ENCODE measurements around the gene CCDC77.

Gene CCDC77

DNA sequence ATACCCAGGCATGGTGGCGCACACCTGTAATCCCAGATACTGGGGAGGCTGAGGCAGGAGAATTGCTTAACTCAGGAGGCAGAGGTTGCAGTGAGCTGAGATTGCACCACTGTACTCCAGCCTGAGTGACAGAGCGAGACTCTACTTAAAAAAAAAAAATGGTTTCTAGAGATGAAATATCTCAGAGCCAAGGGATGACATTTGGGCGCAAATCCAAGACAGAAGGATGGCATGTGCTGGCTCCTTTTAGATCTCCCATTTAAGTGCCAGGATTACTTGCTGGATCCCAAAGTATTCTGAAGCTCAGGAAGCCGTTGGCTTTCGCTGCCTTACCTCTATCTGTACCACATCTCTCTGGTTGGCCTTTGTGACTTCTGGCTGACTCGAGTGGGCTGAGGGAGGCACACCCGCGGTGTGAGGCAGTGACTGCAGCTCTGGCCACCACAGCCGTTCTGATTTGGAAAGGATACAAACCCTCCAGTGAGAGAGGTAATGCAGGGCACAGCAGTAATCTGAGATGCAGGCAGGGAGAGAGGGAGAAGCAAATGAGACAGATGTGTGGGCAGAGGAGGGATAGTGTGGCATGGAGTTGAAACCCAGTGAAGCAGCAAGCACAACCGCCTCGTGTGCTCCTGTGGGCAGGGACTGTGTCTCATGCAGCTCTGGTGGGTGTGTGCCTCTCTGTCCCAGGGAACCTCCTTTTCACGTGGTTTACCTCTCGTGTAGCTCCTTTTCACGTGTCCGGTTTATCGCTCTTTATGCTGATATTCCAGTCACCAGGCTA lies 63.2 kb downstream of the CCDC77 start:
- ChIA-PET CTCF (interaction anchor here (0.8 to 1.2 kb wide), 2 partner anchors 11 to 13 kb away, joined by 3 read pairs; no protein-coding TSS in a partner anchor), POLR2A (ENCODE audit: low non-redundant PET) (no interaction called here)
- TF ChIP-seq, protein P1, sequence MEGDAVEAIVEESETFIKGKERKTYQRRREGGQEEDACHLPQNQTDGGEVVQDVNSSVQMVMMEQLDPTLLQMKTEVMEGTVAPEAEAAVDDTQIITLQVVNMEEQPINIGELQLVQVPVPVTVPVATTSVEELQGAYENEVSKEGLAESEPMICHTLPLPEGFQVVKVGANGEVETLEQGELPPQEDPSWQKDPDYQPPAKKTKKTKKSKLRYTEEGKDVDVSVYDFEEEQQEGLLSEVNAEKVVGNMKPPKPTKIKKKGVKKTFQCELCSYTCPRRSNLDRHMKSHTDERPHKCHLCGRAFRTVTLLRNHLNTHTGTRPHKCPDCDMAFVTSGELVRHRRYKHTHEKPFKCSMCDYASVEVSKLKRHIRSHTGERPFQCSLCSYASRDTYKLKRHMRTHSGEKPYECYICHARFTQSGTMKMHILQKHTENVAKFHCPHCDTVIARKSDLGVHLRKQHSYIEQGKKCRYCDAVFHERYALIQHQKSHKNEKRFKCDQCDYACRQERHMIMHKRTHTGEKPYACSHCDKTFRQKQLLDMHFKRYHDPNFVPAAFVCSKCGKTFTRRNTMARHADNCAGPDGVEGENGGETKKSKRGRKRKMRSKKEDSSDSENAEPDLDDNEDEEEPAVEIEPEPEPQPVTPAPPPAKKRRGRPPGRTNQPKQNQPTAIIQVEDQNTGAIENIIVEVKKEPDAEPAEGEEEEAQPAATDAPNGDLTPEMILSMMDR (conservative IDR thresholded peaks at IDR 0.05; ENCODE audit: low read depth): no peak
- DNase-seq (ENCODE audit: low spot score): no peak
- H3K27ac ChIP-seq: no peak overlapping the region

DNA sequence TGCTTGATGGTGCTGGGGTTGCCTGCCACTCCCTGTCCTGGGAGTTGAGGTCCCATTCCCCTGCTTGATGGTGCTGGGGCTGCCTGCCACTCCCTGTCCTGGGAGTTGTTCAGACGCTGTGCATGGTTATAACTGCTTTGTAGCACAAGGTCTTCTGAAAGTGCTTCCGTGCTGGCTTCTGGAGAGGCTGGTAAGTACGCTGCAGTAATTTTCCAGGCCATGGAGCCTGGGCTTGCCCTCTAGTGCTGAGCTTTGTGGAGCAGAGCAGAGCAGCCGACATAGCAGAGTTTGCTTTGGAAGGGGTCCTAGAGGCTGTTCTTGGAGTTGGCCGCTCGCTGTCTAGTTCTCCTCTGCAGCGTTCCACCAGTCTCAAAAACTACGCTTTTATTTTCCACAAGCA lies 64.6 kb downstream of the CCDC77 start:
- TF ChIP-seq, protein P1 (conservative IDR thresholded peaks at IDR 0.05; ENCODE audit: low read depth): no peak
- ChIA-PET POLR2A (ENCODE audit: low non-redundant PET) (no interaction called here), CTCF (interaction anchor here (1.0 kb wide), 1 partner anchor 36 kb away, joined by 3 read pairs; no protein-coding TSS in a partner anchor)
- DNase-seq (ENCODE audit: low spot score): no peak
- H3K27ac ChIP-seq: no peak overlapping the region

DNA sequence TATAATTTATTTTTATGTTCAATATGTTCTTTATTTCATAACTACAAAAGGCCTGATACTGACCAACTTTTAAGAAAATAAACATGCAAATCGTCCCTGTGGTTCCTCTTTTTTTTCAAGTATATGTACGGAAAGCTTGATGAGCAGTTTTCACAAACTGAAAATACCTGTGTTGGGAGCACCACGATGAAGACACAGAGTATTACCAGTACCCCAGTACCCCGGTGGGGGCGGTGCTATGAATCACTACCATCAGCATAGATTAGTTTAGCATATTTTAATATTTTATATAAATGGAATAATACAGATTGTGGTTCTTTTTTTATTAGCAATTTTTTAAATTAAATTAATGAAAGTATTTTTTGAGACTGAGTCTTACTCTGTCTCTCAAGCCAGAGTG lies 65.3 kb downstream of the CCDC77 start:
- TF ChIP-seq, protein P1 (conservative IDR thresholded peaks at IDR 0.05; ENCODE audit: low read depth): no peak
- DNase-seq (ENCODE audit: low spot score): no peak
- CTCF ChIA-PET: interaction anchor here (1.0 kb wide), 1 partner anchor 36 kb away, joined by 3 read pairs; no protein-coding TSS in a partner anchor
- POLR2A ChIA-PET (ENCODE audit: low non-redundant PET): interaction anchor here (0.5 kb wide), 1 partner anchor 285 kb away, joined by 5 read pairs; no protein-coding TSS in a partner anchor
- no peak overlapping the region for H3K27ac ChIP-seq

DNA sequence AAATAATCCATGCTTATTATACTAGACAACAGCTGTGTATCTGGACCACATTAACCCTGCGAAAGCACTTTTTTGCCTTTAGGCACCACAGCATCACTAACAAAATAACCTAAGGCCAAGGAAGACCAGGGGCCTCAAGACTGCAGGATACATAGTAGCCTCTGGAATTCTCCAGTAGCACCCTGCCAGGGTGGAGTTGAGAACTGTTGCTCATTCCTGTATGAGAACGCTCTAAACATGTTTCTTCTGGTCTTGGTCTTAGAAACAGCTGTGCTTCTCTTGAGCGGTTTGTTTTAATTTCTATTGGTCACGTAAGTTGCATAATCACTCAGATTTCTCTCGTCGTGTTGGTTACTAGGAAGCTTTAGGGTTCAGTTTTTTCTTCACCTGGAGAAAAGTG lies 66.1 kb downstream of the CCDC77 start:
- TF ChIP-seq, protein P1 (conservative IDR thresholded peaks at IDR 0.05; ENCODE audit: low read depth): no peak
- no peak overlapping the region for H3K27ac ChIP-seq
- ChIA-PET POLR2A (ENCODE audit: low non-redundant PET) (interaction anchor here (0.6 kb wide), 1 partner anchor 14 kb away, joined by 3 read pairs; no protein-coding TSS in a partner anchor), CTCF (no interaction called here)
- no peak for DNase-seq (ENCODE audit: low spot score)

DNA sequence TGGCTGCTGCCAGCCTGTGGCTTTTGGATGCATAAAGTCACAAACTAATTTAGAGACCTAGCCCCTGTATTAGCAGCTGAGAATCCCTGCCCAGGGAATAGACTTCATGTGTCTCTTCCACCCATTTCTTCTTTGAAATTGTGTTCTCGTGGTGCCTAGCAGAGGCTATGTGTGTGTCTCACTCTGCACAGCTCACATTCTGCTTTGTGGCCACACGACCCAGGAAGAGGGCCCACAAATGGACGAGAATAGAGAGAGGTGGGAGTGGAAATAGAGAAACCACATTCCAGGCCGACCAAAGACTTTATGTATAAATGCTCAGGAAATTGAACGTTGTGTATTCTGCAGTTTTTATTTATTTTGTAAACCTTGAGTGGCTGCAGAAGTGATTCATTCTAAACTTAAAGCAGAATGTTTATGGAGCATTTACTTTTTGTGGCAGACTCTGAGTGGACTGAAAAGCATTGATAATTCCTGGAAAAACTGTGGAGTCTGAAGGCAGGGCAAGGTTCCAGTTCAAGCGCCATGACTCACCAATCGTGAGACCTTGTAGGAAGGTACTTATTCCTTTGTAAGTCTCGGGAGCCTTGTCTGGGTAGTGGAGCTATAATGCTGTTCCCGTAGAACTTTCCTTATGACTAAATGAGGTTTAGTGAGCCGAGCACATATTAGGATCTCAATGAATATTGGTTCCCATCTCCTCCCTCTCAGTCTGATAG lies 67.4 kb downstream of the CCDC77 start:
- no peak overlapping the region for H3K27ac ChIP-seq
- no peak for DNase-seq (ENCODE audit: low spot score)
- TF ChIP-seq, protein P1 (conservative IDR thresholded peaks at IDR 0.05; ENCODE audit: low read depth): no peak
- POLR2A ChIA-PET (ENCODE audit: low non-redundant PET): no interaction called here
- CTCF ChIA-PET: interaction anchor here (0.6 to 0.9 kb wide), 2 partner anchors 70 to 78 kb away, joined by 5 read pairs; no protein-coding TSS in a partner anchor

DNA sequence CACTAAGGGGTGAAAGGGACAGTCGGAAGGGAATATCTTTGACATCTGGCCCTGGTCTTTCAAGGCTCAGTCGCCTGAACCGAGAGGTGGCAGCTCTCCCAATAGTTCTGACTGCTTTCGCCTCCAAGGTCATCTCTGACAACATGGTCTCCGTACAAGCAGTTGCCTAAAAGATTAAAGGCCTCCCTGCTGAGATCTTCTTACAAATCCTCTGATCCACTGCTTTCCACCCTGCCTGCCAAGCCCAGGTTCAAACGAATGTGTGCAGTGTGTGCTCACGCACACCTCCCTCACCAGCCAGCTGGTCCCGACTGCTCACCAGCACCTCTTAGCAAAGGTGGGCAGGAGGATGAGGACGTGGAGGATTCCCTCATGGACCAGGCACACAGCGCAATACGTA lies 68.7 kb downstream of the CCDC77 start:
- ChIA-PET CTCF (interaction anchor here (0.7 kb wide), 1 partner anchor 119 kb away, joined by 3 read pairs; no protein-coding TSS in a partner anchor), POLR2A (ENCODE audit: low non-redundant PET) (no interaction called here)
- no peak overlapping the region for H3K27ac ChIP-seq
- no peak for DNase-seq (ENCODE audit: low spot score)
- TF ChIP-seq, protein P1 (conservative IDR thresholded peaks at IDR 0.05; ENCODE audit: low read depth): no peak
